ENCODE results near the gene ALKAL2. TPM values are rescaled to one million over a fixed set of nuclear protein-coding genes. Genes with fewer than 3 reads are reported as not detected.
A peak's percentile ranks its signal among the peaks of the same experiment; 100 is the strongest.

The ALKAL2 gene
- total and polyA plus RNA-seq, 2 of the 13 experiments (the other 11 are each of a cell fraction or from before 2014, with no cell fraction given) = 0.22 to 1.7 TPM

- peak; percentile 95 for TF ChIP-seq ZBTB39 (CRISPR knock-in tag; IDR thresholded peaks at IDR 0.05)
- TF ChIP-seq PHF8 (CRISPR knock-in tag; IDR thresholded peaks at IDR 0.05) = peak; percentile 69
- TF ChIP-seq E2F1 (CRISPR knock-in tag; IDR thresholded peaks at IDR 0.05) = no peak
- TF ChIP-seq SAP130 (CRISPR knock-in tag; IDR thresholded peaks at IDR 0.05; ENCODE audit: low read depth) = peak; percentile 100
- TF ChIP-seq SOX6 (IDR thresholded peaks at IDR 0.05) = no peak
- TF ChIP-seq SOX6 (CRISPR knock-in tag; IDR thresholded peaks at IDR 0.05) = peak; percentile 99
- TF ChIP-seq, protein P1, sequence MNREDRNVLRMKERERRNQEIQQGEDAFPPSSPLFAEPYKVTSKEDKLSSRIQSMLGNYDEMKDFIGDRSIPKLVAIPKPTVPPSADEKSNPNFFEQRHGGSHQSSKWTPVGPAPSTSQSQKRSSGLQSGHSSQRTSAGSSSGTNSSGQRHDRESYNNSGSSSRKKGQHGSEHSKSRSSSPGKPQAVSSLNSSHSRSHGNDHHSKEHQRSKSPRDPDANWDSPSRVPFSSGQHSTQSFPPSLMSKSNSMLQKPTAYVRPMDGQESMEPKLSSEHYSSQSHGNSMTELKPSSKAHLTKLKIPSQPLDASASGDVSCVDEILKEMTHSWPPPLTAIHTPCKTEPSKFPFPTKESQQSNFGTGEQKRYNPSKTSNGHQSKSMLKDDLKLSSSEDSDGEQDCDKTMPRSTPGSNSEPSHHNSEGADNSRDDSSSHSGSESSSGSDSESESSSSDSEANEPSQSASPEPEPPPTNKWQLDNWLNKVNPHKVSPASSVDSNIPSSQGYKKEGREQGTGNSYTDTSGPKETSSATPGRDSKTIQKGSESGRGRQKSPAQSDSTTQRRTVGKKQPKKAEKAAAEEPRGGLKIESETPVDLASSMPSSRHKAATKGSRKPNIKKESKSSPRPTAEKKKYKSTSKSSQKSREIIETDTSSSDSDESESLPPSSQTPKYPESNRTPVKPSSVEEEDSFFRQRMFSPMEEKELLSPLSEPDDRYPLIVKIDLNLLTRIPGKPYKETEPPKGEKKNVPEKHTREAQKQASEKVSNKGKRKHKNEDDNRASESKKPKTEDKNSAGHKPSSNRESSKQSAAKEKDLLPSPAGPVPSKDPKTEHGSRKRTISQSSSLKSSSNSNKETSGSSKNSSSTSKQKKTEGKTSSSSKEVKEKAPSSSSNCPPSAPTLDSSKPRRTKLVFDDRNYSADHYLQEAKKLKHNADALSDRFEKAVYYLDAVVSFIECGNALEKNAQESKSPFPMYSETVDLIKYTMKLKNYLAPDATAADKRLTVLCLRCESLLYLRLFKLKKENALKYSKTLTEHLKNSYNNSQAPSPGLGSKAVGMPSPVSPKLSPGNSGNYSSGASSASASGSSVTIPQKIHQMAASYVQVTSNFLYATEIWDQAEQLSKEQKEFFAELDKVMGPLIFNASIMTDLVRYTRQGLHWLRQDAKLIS (CRISPR knock-in tag; IDR thresholded peaks at IDR 0.05) = peak; percentile 96
- TF ChIP-seq ZNF891 (CRISPR knock-in tag; IDR thresholded peaks at IDR 0.05) = no peak
- TF ChIP-seq ZNF12 (CRISPR knock-in tag; IDR thresholded peaks at IDR 0.05) = peak; percentile 94
- no peak for TF ChIP-seq ZKSCAN1 (IDR thresholded peaks at IDR 0.05; ENCODE audit: low read length)
- peak; percentile 96 for TF ChIP-seq MBD4 (IDR thresholded peaks at IDR 0.05; ENCODE audit: borderline replicate concordance, low read length)
- no peak for TF ChIP-seq TP53 (CRISPR knock-in tag; conservative IDR thresholded peaks at IDR 0.05)
- TF ChIP-seq FOXJ3 (CRISPR knock-in tag; IDR thresholded peaks at IDR 0.05; ENCODE audit: borderline replicate concordance) = peak; percentile 100
- no peak for TF ChIP-seq DMTF1 (CRISPR knock-in tag; IDR thresholded peaks at IDR 0.05)
- TF ChIP-seq, protein P2, sequence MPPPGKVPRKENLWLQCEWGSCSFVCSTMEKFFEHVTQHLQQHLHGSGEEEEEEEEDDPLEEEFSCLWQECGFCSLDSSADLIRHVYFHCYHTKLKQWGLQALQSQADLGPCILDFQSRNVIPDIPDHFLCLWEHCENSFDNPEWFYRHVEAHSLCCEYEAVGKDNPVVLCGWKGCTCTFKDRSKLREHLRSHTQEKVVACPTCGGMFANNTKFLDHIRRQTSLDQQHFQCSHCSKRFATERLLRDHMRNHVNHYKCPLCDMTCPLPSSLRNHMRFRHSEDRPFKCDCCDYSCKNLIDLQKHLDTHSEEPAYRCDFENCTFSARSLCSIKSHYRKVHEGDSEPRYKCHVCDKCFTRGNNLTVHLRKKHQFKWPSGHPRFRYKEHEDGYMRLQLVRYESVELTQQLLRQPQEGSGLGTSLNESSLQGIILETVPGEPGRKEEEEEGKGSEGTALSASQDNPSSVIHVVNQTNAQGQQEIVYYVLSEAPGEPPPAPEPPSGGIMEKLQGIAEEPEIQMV (CRISPR knock-in tag; IDR thresholded peaks at IDR 0.05; ENCODE audit: low read depth) = 0 out of 2 replicates have a peak, but pooled peaks have one; percentile 42
- no peak for TF ChIP-seq GLI4 (CRISPR knock-in tag; IDR thresholded peaks at IDR 0.05; ENCODE audit: borderline replicate concordance)
- no peak for TF ChIP-seq HNRNPL (IDR thresholded peaks at IDR 0.05; ENCODE audit: low read depth, low read length)
- TF ChIP-seq ZNF704 (CRISPR knock-in tag; IDR thresholded peaks at IDR 0.05; ENCODE audit: borderline replicate concordance) = no peak
Measured at GRCh38 chr2:260507-261161, 27.3 kb downstream of the ALKAL2 start (continued).

Data from HepG2 (cell line).